Thyroid gland (tissue), 4 donors: ENCODE data around the gene YES1.

Experiments used
- CTCF ChIP-seq, 6 experiments: fragments of 200-600 bp in 3 of 6; fragments of 450-650 bp in 3 of 6; sonication (generic) in 3 of 6; IDR thresholded peaks; one replicate each; pipeline ENCODE4 v1.5.1; 2016 to 2019; ENCODE audit warnings: antibody characterized with exemption in 6 of 6, mild to moderate bottlenecking in 2 of 6, inconsistent platforms in 1 of 6, moderate library complexity in 1 of 6
- POLR2A ChIP-seq, 2 donors: fragments of 450-650 bp; IDR thresholded peaks; one replicate each; pipeline ENCODE4 v1.6.1; 2017; ENCODE audit warnings: antibody characterized with exemption in 2 of 2, mild to moderate bottlenecking in 2 of 2, moderate library complexity in 1 of 2

- TF ChIP-seq CTCF (IDR thresholded peaks at IDR 0.05) = no peak
- no peak for TF ChIP-seq POLR2A (IDR thresholded peaks at IDR 0.05)
Measured at GRCh38 chr18:785242-785641, 26.8 kb downstream of the YES1 start.
